Measurements from ENCODE around the gene CBR1.

Gene CBR1

GRCh38 chr21:36069713-36070583, at the start of gene CBR1:
Gene CBR1, plus strand, starts transcription at chr21:36070024. Its CDS starts 92 bp downstream, at chr21:36070116.
- TF ChIP-seq ZNF274 (IDR thresholded peaks at IDR 0.05; ENCODE audit: low read depth, low read length) = no peak
- H3K4me3 ChIP-seq (ENCODE audit: low read length) = peak within 1 kb of the TSS; percentile 64

- no peak overlapping the region for H3K4me3 ChIP-seq (ENCODE audit: low read length)
- no peak for TF ChIP-seq ZNF274 (IDR thresholded peaks at IDR 0.05; ENCODE audit: low read depth, low read length)
These were observed 48.5 kb upstream of the CBR1 start for GRCh38 chr21:36021251-36021837.

GRCh38 chr21:36022427-36023091, 47.3 kb upstream of the CBR1 start:
- H3K4me3 ChIP-seq (ENCODE audit: low read length) = no peak overlapping the region
- no peak for TF ChIP-seq ZNF274 (IDR thresholded peaks at IDR 0.05; ENCODE audit: low read depth, low read length)

- TF ChIP-seq ZNF274 (IDR thresholded peaks at IDR 0.05; ENCODE audit: low read depth, low read length) = no peak
These were observed 46.7 kb upstream of the CBR1 start for GRCh38 chr21:36023092-36023480.

GRCh38 chr21:36024782-36025181, 45.0 kb upstream of the CBR1 start:
- H3K4me3 ChIP-seq (ENCODE audit: low read length) = no peak overlapping the region
- TF ChIP-seq ZNF274 (IDR thresholded peaks at IDR 0.05; ENCODE audit: low read depth, low read length) = no peak

More at GRCh38 chr21:36023092-36023480, 46.7 kb upstream of the CBR1 start:
- H3K4me3 ChIP-seq (ENCODE audit: low read length) = no peak overlapping the region

- TF ChIP-seq ZNF274 (IDR thresholded peaks at IDR 0.05; ENCODE audit: low read depth, low read length) = no peak
- no peak overlapping the region for H3K4me3 ChIP-seq (ENCODE audit: low read length)
These were observed 42.5 kb upstream of the CBR1 start for GRCh38 chr21:36027347-36027746.

GRCh38 chr21:36028127-36029069, 41.4 kb upstream of the CBR1 start:
- no peak for TF ChIP-seq ZNF274 (IDR thresholded peaks at IDR 0.05; ENCODE audit: low read depth, low read length)
- no peak overlapping the region for H3K4me3 ChIP-seq (ENCODE audit: low read length)

- no peak for TF ChIP-seq ZNF274 (IDR thresholded peaks at IDR 0.05; ENCODE audit: low read depth, low read length)
These were observed 40.5 kb upstream of the CBR1 start for GRCh38 chr21:36029309-36029708.

GRCh38 chr21:36030581-36031189, 39.1 kb upstream of the CBR1 start:
- H3K4me3 ChIP-seq (ENCODE audit: low read length) = no peak overlapping the region
- TF ChIP-seq ZNF274 (IDR thresholded peaks at IDR 0.05; ENCODE audit: low read depth, low read length) = no peak

More at GRCh38 chr21:36029309-36029708, 40.5 kb upstream of the CBR1 start:
- no peak overlapping the region for H3K4me3 ChIP-seq (ENCODE audit: low read length)

GRCh38 chr21:36032647-36033406, 37.0 kb upstream of the CBR1 start:
- H3K4me3 ChIP-seq (ENCODE audit: low read length) = no peak overlapping the region
- TF ChIP-seq ZNF274 (IDR thresholded peaks at IDR 0.05; ENCODE audit: low read depth, low read length) = no peak

- H3K4me3 ChIP-seq (ENCODE audit: low read length) = no peak overlapping the region
- TF ChIP-seq ZNF274 (IDR thresholded peaks at IDR 0.05; ENCODE audit: low read depth, low read length) = no peak
These were observed 35.5 kb upstream of the CBR1 start for GRCh38 chr21:36034211-36034913.

- TF ChIP-seq ZNF274 (IDR thresholded peaks at IDR 0.05; ENCODE audit: low read depth, low read length) = no peak
- H3K4me3 ChIP-seq (ENCODE audit: low read length) = no peak overlapping the region
These were observed 34.4 kb upstream of the CBR1 start for GRCh38 chr21:36035381-36035791.

Data from GM08714 (cell line).